IMR-90 (cell line): ENCODE data around the gene MPPED2. TPM values are rescaled to one million over a fixed set of nuclear protein-coding genes. Genes with fewer than 3 reads are reported as not detected.

Experiments used
- ATAC-seq: fragments of 200-7000 bp; cut with Tn5 transposase; 2 replicates; pipeline ENCODE4 v1.9.1; 2020; ENCODE audit warnings: low read depth, mild to moderate bottlenecking, moderate library complexity
- BruUV-seq: library from RNA; stranded (reverse); fragments of 400-500 nt; replicated peaks from 2 replicates; lab custom pipeline; 2021; lab: Mats Ljungman, UMichigan
- CTCF ChIA-PET: fragments of 300-600 bp; formaldehyde crosslinking; extraction: SDS; loops from one replicate; lab custom pipeline; 2021; ENCODE audit warnings: antibody characterized with exemption; lab: Yijun Ruan, JAX
- POLR2A ChIA-PET: fragments of 300-600 bp; sonication (Branson Sonifier 250); formaldehyde crosslinking; loops from one replicate; lab custom pipeline; 2022; ENCODE audit warnings: antibody characterized with exemption; ENCODE audit not compliant: unreplicated experiment; lab: Charles Lee
- DNase-seq: peaks from one replicate; pipeline ENCODE4 v3.0.0; 2013
- H2AFZ ChIP-seq: replicated peaks from 2 replicates; pipeline ENCODE3; 2013; ENCODE audit warnings: low read length, mild to moderate bottlenecking; ENCODE audit not compliant: poor library complexity
- H2AK5ac ChIP-seq: 2 replicates; pipeline ENCODE4 v1.6.1; 2013; ENCODE audit warnings: low read depth, low read length, inconsistent platforms
- H2AK9ac ChIP-seq: replicated peaks from 2 replicates; pipeline ENCODE3; 2013; ENCODE audit warnings: mild to moderate bottlenecking, low read depth, low read length, moderate library complexity; ENCODE audit not compliant: poor library complexity
- H2BK120ac ChIP-seq: 2 replicates; pipeline ENCODE4 v1.6.1; 2013; ENCODE audit warnings: low read depth, low read length, inconsistent platforms
- H2BK15ac ChIP-seq: 3 replicates; pipeline ENCODE4 v1.6.1; 2013; ENCODE audit warnings: low read depth, low read length, inconsistent platforms
- H2BK20ac ChIP-seq: 2 replicates; pipeline ENCODE4 v1.6.1; 2013; ENCODE audit warnings: low read depth, mild to moderate bottlenecking, inconsistent platforms, low read length, moderate library complexity
- H2BK5ac ChIP-seq: 2 replicates; pipeline ENCODE4 v1.6.1; 2013; ENCODE audit warnings: mild to moderate bottlenecking, low read depth, low read length, inconsistent platforms; ENCODE audit not compliant: poor library complexity, severe bottlenecking
- H3K14ac ChIP-seq: replicated peaks from 2 replicates; pipeline ENCODE4 v1.6.1; 2013; ENCODE audit warnings: low read depth, low read length, inconsistent platforms
- H3K18ac ChIP-seq: 2 replicates; pipeline ENCODE4 v1.6.1; 2013; ENCODE audit warnings: low read depth, low read length, control low read depth
- H3K23ac ChIP-seq: 2 replicates; pipeline ENCODE4 v1.6.1; 2013; ENCODE audit warnings: low read depth, low read length, inconsistent platforms
- H3K27ac ChIP-seq: 2 replicates; pipeline ENCODE4 v1.5.1; 2013; ENCODE audit warnings: mild to moderate bottlenecking, control low read depth, low read length; ENCODE audit not compliant: insufficient read depth
- H3K27me3 ChIP-seq: 2 replicates; pipeline ENCODE4 v1.6.1; 2013; ENCODE audit warnings: low read length; ENCODE audit not compliant: control insufficient read depth, insufficient read depth
- H3K36me3 ChIP-seq: 2 replicates; pipeline ENCODE4 v1.6.1; 2013; ENCODE audit warnings: low read length, mixed read lengths; ENCODE audit not compliant: control insufficient read depth, insufficient read depth
- H3K4ac ChIP-seq: 2 replicates; pipeline ENCODE4 v1.6.1; 2013; ENCODE audit warnings: low read depth, low read length, inconsistent platforms
- H3K4me1 ChIP-seq: 2 replicates; pipeline ENCODE4 v1.6.1; 2013; ENCODE audit warnings: low read length, mixed read lengths; ENCODE audit not compliant: control insufficient read depth, insufficient read depth
- H3K4me2 ChIP-seq: 2 replicates; pipeline ENCODE4 v1.6.1; 2013; ENCODE audit warnings: low read depth, mild to moderate bottlenecking, control low read depth, low read length, moderate library complexity
- H3K4me3 ChIP-seq: 2 replicates; pipeline ENCODE4 v1.5.1; 2013; ENCODE audit warnings: low read depth, mild to moderate bottlenecking, control low read depth, low read length, moderate library complexity; ENCODE audit not compliant: insufficient read depth
- H3K56ac ChIP-seq: 2 replicates; pipeline ENCODE4 v1.6.1; 2013; ENCODE audit warnings: low read length, inconsistent platforms; ENCODE audit not compliant: insufficient read depth; ENCODE audit errors: extremely low read depth
- H3K79me1 ChIP-seq, 2 experiments: 2 replicates each; pipeline ENCODE4 v1.6.1; 2013; ENCODE audit warnings: low read length in 2 of 2, inconsistent platforms in 1 of 2, low read depth in 1 of 2
- H3K9ac ChIP-seq: 2 replicates; pipeline ENCODE4 v1.6.1; 2013; ENCODE audit warnings: low read depth, low read length, control low read depth
- H3K9me1 ChIP-seq: 2 replicates; pipeline ENCODE4 v1.6.1; 2013; ENCODE audit warnings: low read length, inconsistent platforms; ENCODE audit not compliant: insufficient read depth
- H3K9me3 ChIP-seq: 2 replicates; pipeline ENCODE4 v1.6.1; 2013; ENCODE audit warnings: low read length; ENCODE audit not compliant: control insufficient read depth, insufficient read depth
- H4K20me1 ChIP-seq: 2 replicates; pipeline ENCODE4 v1.6.1; 2013; ENCODE audit warnings: low read length, inconsistent platforms; ENCODE audit not compliant: insufficient read depth
- H4K5ac ChIP-seq: 2 replicates; pipeline ENCODE4 v1.6.1; 2013; ENCODE audit warnings: mild to moderate bottlenecking, low read depth, low read length, control low read depth
- H4K8ac ChIP-seq, 2 experiments: 2 replicates each; pipeline ENCODE4 v1.6.1; 2013; ENCODE audit warnings: low read depth in 2 of 2, low read length in 2 of 2, control low read depth in 1 of 2, inconsistent platforms in 1 of 2
- H4K91ac ChIP-seq: 2 replicates; pipeline ENCODE4 v1.6.1; 2013; ENCODE audit warnings: low read depth, low read length, inconsistent platforms; ENCODE audit not compliant: insufficient read depth
- BHLHE40 ChIP-seq: fragments of 150-350 bp; IDR thresholded peaks from 2 replicates; pipeline ENCODE4 v1.6.1; 2016; ENCODE audit warnings: mild to moderate bottlenecking, low read depth, low read length
- CEBPB ChIP-seq: IDR thresholded peaks from 2 replicates; pipeline ENCODE4 v1.6.1; 2012; ENCODE audit warnings: low read depth, low read length, improper control_type of control experiment
- CHD1 ChIP-seq: IDR thresholded peaks from 2 replicates; pipeline ENCODE4 v1.6.1; 2012; ENCODE audit warnings: low read depth, low read length, improper control_type of control experiment
- MAFK ChIP-seq: IDR thresholded peaks from 2 replicates; pipeline ENCODE4 v1.6.1; 2012; ENCODE audit warnings: low read depth, low read length, improper control_type of control experiment
- MAZ ChIP-seq: IDR thresholded peaks from 2 replicates; pipeline ENCODE4 v1.6.1; 2012; ENCODE audit warnings: low read depth, mild to moderate bottlenecking, low read length, improper control_type of control experiment, moderate library complexity, borderline replicate concordance
- MXI1 ChIP-seq: IDR thresholded peaks from 2 replicates; pipeline ENCODE4 v1.6.1; 2012; ENCODE audit warnings: low read depth, mild to moderate bottlenecking, low read length, moderate library complexity, borderline replicate concordance
- NFE2L2 ChIP-seq: fragments of 150-350 bp; IDR thresholded peaks from 2 replicates; pipeline ENCODE4 v1.6.1; 2016; ENCODE audit warnings: low read depth, mild to moderate bottlenecking, low read length
- POLR2A ChIP-seq: IDR thresholded peaks from 2 replicates; pipeline ENCODE4 v1.6.1; 2012; ENCODE audit warnings: mild to moderate bottlenecking, low read depth, low read length
- RAD21 ChIP-seq: IDR thresholded peaks from 2 replicates; pipeline ENCODE4 v1.6.1; 2012; ENCODE audit warnings: low read length, improper control_type of control experiment
- RCOR1 ChIP-seq: IDR thresholded peaks from 2 replicates; pipeline ENCODE4 v1.6.1; 2012; ENCODE audit warnings: mild to moderate bottlenecking, low read length, improper control_type of control experiment; ENCODE audit not compliant: insufficient replicate concordance
- RFX5 ChIP-seq: IDR thresholded peaks from 2 replicates; pipeline ENCODE4 v1.8.0; 2012; ENCODE audit warnings: low read depth, mild to moderate bottlenecking, low read length, moderate library complexity
- SMC3 ChIP-seq: fragments of 150-350 bp; IDR thresholded peaks from 2 replicates; pipeline ENCODE4 v1.6.1; 2016; ENCODE audit warnings: low read depth, mild to moderate bottlenecking, antibody characterized with exemption, low read length, moderate library complexity
- WGBS, 2 experiments: methylation state at CpG; one replicate each; pipeline versions ENCODE4 v1.1.5 to v1.1.7; 2013; ENCODE audit warnings: missing lambda C conversion rate in 2 of 2; ENCODE audit not compliant: insufficient read length in 1 of 2; ENCODE audit errors: extremely low coverage in 2 of 2; 5-methylcytosine and 5-hydroxymethylcytosine counted together
- dilution Hi-C: fragments of 300-500 bp; cut with HindIII; formaldehyde crosslinking; loops from one replicate; pipeline ENCODE4 v1.14.3; 2018; ENCODE audit warnings: low sequenced_read_pairs; ENCODE audit not compliant: unreplicated experiment
- in situ Hi-C: fragments of 300-500 bp; cut with MboI; formaldehyde crosslinking; loops from 3 replicates; pipeline ENCODE4 v1.14.3; 2019; ENCODE audit warnings: low sequenced_read_pairs, inconsistent platforms, mixed read lengths
- intact Hi-C: fragments of 100-400 bp; cut with micrococcal nuclease; formaldehyde crosslinking; loops from 2 replicates; pipeline ENCODE4 v1.10.0; 2022
- polyA plus RNA-seq, 3 experiments: library from polyadenylated mRNA; depleted of rRNA; stranded (reverse); fragments of >200 nt; gene quantifications; 2 replicates each; pipeline ENCODE4 v1.2.3, GENCODE V29; 2012; ENCODE audit warnings: low replicate concordance in 1 of 3
- total RNA-seq: library from RNA; depleted of rRNA; stranded (reverse); fragments of >200 nt; gene quantifications from 2 replicates; pipeline ENCODE4 v1.2.3, GENCODE V29; 2012
- TF ChIP-seq, protein P1 (sequence below): fragments of 150-350 bp; IDR thresholded peaks from 2 replicates; pipeline ENCODE4 v1.6.1; 2016; ENCODE audit warnings: low read depth, mild to moderate bottlenecking, low read length, moderate library complexity, borderline replicate concordance
- TF ChIP-seq, protein P2 (sequence below): fragments of 150-350 bp; IDR thresholded peaks from 2 replicates; pipeline ENCODE4 v1.6.1; 2017; ENCODE audit warnings: mild to moderate bottlenecking, antibody characterized with exemption, low read length, low read depth

MPPED2 gene
- total and polyA plus RNA-seq, 2 of the 4 experiments (the other 2 are of a cell fraction): 0.10 TPM; not detected in 1

DNA sequence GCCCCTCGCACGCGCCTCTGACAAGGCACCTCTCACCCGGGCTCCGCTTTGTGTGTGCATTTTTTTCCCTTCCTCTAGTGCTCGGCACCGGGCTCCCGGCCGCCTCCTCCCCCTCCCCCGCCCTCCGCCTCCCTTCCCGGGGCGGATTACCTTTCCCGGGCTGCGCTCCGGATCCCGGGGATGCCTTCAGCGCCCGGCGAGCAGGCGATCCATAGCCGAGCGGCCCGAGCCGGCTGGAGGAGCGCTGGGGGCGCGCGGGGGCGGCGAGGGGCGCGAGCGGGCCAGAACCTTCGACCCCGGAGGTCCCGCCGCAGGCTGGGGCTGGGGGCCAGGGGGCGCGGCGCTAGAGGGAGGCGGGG, 282 bp downstream of the MPPED2 start:
- peaks cover 43% of the 10 kb centered on the region for H3K27me3 ChIP-seq
- H3K27ac ChIP-seq: no peak overlapping the region
- peaks cover 2% of the 10 kb centered on the region; the same call in 1 of the 2 replicates for H3K9me3 ChIP-seq
- no peak for DNase-seq
- no peak overlapping the region for H3K18ac ChIP-seq
- no peak overlapping the region for H2BK5ac ChIP-seq
- no peak overlapping the region for H3K23ac ChIP-seq
- H2BK15ac ChIP-seq: no peak overlapping the region
- H2BK120ac ChIP-seq: no peak overlapping the region
- H3K79me1 ChIP-seq: no peaks in the 10 kb centered on the region
- H3K4me2 ChIP-seq: peak overlapping the region; percentile 72; the same call in 1 of the 2 replicates
- CTCF ChIA-PET: interaction anchor here (1.3 kb wide), 1 partner anchor 10 kb away, joined by 3 read pairs; no protein-coding TSS in a partner anchor
- H3K14ac ChIP-seq: no peak overlapping the region
- H2AK9ac ChIP-seq: no peak overlapping the region
- dilution Hi-C loops: no loop called here
- no TSS peak for BruUV-seq
- no peak overlapping the region for H4K8ac ChIP-seq
- WGBS, 2 experiments: 0% methylated on average over 5 of the region's 42 CpGs; no CpG with 5 or more reads in 1 of the 2 experiments
- H3K4me3 ChIP-seq: peak overlapping the region; percentile 29; the same call in 1 of the 2 replicates
- ATAC-seq: peak; percentile 68
- H3K56ac ChIP-seq: no peak overlapping the region
- no peak overlapping the region for H2AK5ac ChIP-seq
- no peak overlapping the region for H3K4ac ChIP-seq
- POLR2A ChIA-PET: no interaction called here
- H2AFZ ChIP-seq: peak overlapping the region; percentile 1
- no peak overlapping the region for H2BK20ac ChIP-seq
- H4K5ac ChIP-seq: no peak overlapping the region
- H3K4me1 ChIP-seq: no peaks in the 10 kb centered on the region
- H4K20me1 ChIP-seq: no peaks in the 10 kb centered on the region
- intact Hi-C loops: no loop called here
- in situ Hi-C loops: no loop called here
- TF ChIP-seq CEBPB (no peak), POLR2A (no peak), RCOR1 (no peak), MXI1 (no peak), BHLHE40 (no peak), MAFK (no peak), MAZ (no peak), SMC3 (no peak), RAD21 (no peak), RFX5 (no peak), CHD1 (no peak), NFE2L2 (no peak)
- TF ChIP-seq, protein P1, sequence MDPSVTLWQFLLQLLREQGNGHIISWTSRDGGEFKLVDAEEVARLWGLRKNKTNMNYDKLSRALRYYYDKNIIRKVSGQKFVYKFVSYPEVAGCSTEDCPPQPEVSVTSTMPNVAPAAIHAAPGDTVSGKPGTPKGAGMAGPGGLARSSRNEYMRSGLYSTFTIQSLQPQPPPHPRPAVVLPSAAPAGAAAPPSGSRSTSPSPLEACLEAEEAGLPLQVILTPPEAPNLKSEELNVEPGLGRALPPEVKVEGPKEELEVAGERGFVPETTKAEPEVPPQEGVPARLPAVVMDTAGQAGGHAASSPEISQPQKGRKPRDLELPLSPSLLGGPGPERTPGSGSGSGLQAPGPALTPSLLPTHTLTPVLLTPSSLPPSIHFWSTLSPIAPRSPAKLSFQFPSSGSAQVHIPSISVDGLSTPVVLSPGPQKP: no peak
- TF ChIP-seq, protein P2, sequence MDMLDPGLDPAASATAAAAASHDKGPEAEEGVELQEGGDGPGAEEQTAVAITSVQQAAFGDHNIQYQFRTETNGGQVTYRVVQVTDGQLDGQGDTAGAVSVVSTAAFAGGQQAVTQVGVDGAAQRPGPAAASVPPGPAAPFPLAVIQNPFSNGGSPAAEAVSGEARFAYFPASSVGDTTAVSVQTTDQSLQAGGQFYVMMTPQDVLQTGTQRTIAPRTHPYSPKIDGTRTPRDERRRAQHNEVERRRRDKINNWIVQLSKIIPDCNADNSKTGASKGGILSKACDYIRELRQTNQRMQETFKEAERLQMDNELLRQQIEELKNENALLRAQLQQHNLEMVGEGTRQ: no peak
- H4K91ac ChIP-seq: no peak overlapping the region
- H3K36me3 ChIP-seq: no peaks in the 10 kb centered on the region
- no peaks in the 10 kb centered on the region for H3K9me1 ChIP-seq
- no peak overlapping the region for H3K9ac ChIP-seq
